Skeletal muscle cell (primary cell): ENCODE measurements around the gene RNASE2.
A peak's percentile ranks its signal among the peaks of the same experiment; 100 is the strongest.
"Not testable (repeated sequence)": the region's sequence is repeated elsewhere in the genome, so short reads cannot be mapped to it uniquely, and the experiment has no call there.

Experiments
- DNase-seq: peaks from one replicate; pipeline ENCODE4 v3.0.0-alpha.2; 2010; ENCODE audit warnings: low read depth
- H3K4me3 ChIP-seq: 2 replicates; pipeline ENCODE4 v1.5.1; 2011; ENCODE audit warnings: low read depth, mild to moderate bottlenecking, control low read depth, low read length, moderate library complexity

The RNASE2 gene

GRCh38 chr14:20954736-20955537 is at the start of gene RNASE2:
RNASE2 (plus strand) TSS chr14:20955487; CDS start chr14:20955772, 285 bp downstream.
- not testable (repeated sequence) for H3K4me3 ChIP-seq, DNase-seq

- no peak overlapping the region for H3K4me3 ChIP-seq
- no peak for DNase-seq
These were observed 49.6 kb upstream of the RNASE2 start for GRCh38 chr14:20905676-20906075.

GRCh38 chr14:20907214-20907613 is 48.1 kb upstream of the RNASE2 start:
- H3K4me3 ChIP-seq, result no peak overlapping the region
- no peak for DNase-seq

GRCh38 chr14:20910822-20911221 is 44.5 kb upstream of the RNASE2 start:
- not testable (repeated sequence) for DNase-seq, H3K4me3 ChIP-seq

- not testable (repeated sequence) for DNase-seq, H3K4me3 ChIP-seq
These were observed 36.1 kb upstream of the RNASE2 start for GRCh38 chr14:20919038-20919756.

GRCh38 chr14:20923766-20924297 is 31.5 kb upstream of the RNASE2 start:
- H3K4me3 ChIP-seq, DNase-seq: not testable (repeated sequence)

- DNase-seq, result no peak
- no peak overlapping the region for H3K4me3 ChIP-seq
These were observed 21.0 kb upstream of the RNASE2 start for GRCh38 chr14:20934148-20934762.

- no peak for DNase-seq
These were observed 19.8 kb upstream of the RNASE2 start for GRCh38 chr14:20935303-20935984.

GRCh38 chr14:20945146-20945545 is 10.1 kb upstream of the RNASE2 start:
- DNase-seq, result not testable (repeated sequence)

More at GRCh38 chr14:20935303-20935984, 19.8 kb upstream of the RNASE2 start:
- H3K4me3 ChIP-seq, result no peak overlapping the region

GRCh38 chr14:20946707-20947106 is 8.6 kb upstream of the RNASE2 start:
- not testable (repeated sequence) for DNase-seq, H3K4me3 ChIP-seq

More at GRCh38 chr14:20945146-20945545, 10.1 kb upstream of the RNASE2 start:
- H3K4me3 ChIP-seq, result not testable (repeated sequence)

GRCh38 chr14:20955538-20955873 is 219 bp downstream of the RNASE2 start:
- not testable (repeated sequence) for H3K4me3 ChIP-seq

GRCh38 chr14:20956376-20956976 is 1.2 kb downstream of the RNASE2 start:
- no peak for DNase-seq
- no peak overlapping the region for H3K4me3 ChIP-seq

More at GRCh38 chr14:20955538-20955873, 219 bp downstream of the RNASE2 start:
- DNase-seq, result not testable (repeated sequence)

GRCh38 chr14:20958946-20959345 is 3.7 kb downstream of the RNASE2 start:
- H3K4me3 ChIP-seq, DNase-seq: not testable (repeated sequence)

GRCh38 chr14:20969336-20969735 is 14.0 kb downstream of the RNASE2 start:
- DNase-seq, result no peak
- H3K4me3 ChIP-seq, result no peak overlapping the region

GRCh38 chr14:20970647-20970982 is 15.3 kb downstream of the RNASE2 start:
- peak overlapping the region; percentile 77 for H3K4me3 ChIP-seq

GRCh38 chr14:20970983-20971704 is 15.9 kb downstream of the RNASE2 start:
- H3K4me3 ChIP-seq, result peak overlapping the region; percentile 77

More at GRCh38 chr14:20970647-20970982, 15.3 kb downstream of the RNASE2 start:
- no peak for DNase-seq

GRCh38 chr14:20971705-20972021 is 16.4 kb downstream of the RNASE2 start:
- DNase-seq, result no peak
- H3K4me3 ChIP-seq, result peak overlapping the region; percentile 77

More at GRCh38 chr14:20970983-20971704, 15.9 kb downstream of the RNASE2 start:
- DNase-seq, result peak; percentile 43

GRCh38 chr14:20973501-20973900 is 18.2 kb downstream of the RNASE2 start:
- no peak overlapping the region for H3K4me3 ChIP-seq
- DNase-seq, result no peak
